HG03066 (cell line): ENCODE results near the gene SPDEF.

Experiments used
- ATAC-seq: cut with Tn5 transposase; IDR thresholded peaks from one replicate; pipeline ENCODE4 v1.9.1; 2021; ENCODE audit warnings: low read depth; ENCODE audit not compliant: unreplicated experiment

The SPDEF gene

DNA sequence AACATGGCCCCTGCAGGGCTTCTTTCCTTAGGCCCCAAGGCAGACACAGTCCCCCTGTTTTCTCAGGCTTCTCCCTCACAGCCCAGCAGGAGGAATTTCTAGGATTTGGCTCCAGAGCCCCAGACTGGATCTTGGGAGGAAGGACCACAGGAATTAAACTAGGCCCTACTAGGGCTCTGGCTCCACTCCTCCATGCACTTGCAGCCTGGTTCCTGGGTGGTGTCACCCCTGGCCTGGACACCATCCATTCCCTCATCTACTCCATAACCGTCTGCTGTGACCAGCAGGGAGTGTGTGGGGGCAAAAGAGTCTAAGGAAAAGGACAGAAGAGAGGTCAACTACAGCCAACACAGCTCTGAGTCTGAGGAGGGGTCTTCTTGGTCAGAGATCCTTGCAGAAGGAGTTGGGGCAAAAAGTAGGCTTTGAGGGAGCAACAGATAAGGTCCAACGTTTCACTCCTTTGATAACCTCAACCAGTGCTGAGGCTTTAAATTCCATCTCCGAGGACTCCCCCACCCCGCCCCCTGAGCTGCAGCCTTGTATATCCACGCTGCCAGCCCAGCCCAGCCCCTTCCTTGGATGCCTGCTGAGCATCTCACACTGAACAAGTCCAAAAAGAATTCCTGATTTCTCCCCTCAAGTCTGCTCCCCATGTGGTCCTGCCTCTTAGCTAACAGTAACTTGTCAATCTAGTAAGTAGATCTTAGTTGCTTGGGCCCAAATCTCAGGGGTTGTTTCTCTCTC is 27.9 kb upstream of the SPDEF start:
- no peak for ATAC-seq

DNA sequence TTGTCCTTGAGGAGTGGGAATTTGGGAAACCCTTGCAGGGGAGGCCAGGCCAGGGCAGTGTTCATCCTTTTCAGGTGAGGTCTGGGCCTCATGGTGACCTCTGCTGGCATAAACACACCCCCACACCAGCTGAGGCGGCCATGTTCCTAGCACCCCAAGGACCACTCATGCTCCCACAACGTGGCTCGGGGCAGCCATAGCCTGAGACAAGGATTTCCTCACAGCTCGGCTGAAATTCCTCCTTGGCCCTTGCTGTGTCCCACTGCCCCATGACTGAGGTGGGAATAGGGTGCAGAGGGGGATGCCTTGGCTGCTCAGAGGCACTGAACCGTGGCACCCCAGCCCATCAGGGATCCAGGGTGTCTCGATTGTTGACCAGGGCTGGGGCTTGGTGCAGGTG is 27.3 kb upstream of the SPDEF start:
- ATAC-seq = no peak

DNA sequence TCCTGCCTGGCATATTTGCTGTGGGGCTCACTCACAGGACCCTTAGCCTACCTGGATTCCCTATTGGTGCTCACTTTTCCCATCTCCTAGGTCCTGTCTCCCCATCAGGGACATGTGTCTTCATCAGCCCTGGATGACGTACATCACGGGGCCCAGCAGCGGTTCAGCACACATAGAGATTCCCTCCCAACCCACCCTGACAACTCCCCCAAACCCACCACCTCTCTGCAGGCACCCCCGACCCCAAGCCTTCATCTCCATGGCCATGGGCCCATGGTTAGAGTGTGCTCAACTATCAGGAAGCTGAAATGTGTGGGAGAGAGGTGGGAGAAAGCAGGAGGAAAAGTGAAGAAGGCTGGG is 25.4 kb upstream of the SPDEF start:
- ATAC-seq = no peak

- no peak for ATAC-seq
Observed at GRCh38 chr6:34580707-34581560, 24.8 kb upstream of the SPDEF start.

DNA sequence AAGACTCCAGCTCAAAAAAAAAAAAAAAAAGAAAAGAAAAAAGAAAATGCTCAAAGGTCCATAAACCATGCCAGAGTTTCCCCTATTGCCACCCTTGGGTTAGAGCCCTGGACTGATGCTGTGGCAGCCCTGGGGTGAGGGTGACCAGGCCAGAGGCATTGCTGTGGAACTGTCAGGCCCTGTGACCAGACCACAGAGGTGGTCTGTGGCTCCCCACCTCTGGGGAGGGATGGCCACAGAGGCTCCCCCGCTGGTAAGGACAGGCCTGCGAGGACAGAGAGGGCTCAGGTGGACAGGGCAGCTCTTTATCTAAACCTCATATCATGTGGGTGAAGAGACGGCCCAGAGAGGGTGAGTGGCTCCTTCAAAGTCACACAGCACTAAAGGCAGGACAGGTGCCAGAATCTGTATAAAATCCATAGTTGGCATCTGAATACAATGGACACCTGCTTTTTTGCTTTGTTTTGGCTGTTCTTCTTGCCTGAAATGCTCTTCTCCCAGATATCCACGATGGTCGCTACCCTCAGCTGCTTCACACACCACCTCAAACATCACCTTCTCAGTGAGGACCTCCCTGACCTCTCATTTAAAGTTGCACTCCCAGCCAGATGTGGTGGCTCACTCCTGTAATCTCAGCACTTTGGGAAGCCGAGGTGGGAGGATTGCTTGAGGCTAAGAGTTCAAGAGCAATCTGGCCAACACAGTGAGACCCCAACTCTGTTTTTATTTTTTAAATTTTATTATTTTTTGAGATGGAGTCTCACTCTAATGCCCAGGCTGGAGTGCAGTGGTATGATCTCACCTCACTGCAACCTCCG is 22.5 kb upstream of the SPDEF start:
- no peak for ATAC-seq

GRCh38 chr6:34576286-34576955 is 20.3 kb upstream of the SPDEF start:
- ATAC-seq = no peak

DNA sequence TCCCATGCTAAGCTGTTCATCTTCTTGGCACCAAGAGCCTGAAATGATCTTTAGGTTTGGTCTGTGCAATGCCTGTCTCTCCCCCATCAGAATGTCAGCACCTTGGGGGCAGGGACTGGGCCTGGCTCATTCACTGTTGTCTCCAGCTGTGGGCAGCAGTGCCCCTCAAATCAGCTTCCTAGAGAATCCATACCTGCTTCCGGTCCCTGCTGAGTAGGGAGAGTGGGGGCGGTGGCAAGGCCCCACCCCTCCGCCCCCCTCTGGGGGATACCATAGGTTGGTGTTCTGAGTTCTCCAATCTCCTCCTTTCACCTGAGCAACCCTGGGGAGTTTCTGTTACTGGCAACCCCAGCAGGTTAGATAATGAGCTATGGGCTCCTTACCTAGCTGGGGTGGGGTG is 19.2 kb upstream of the SPDEF start:
- no peak for ATAC-seq

DNA sequence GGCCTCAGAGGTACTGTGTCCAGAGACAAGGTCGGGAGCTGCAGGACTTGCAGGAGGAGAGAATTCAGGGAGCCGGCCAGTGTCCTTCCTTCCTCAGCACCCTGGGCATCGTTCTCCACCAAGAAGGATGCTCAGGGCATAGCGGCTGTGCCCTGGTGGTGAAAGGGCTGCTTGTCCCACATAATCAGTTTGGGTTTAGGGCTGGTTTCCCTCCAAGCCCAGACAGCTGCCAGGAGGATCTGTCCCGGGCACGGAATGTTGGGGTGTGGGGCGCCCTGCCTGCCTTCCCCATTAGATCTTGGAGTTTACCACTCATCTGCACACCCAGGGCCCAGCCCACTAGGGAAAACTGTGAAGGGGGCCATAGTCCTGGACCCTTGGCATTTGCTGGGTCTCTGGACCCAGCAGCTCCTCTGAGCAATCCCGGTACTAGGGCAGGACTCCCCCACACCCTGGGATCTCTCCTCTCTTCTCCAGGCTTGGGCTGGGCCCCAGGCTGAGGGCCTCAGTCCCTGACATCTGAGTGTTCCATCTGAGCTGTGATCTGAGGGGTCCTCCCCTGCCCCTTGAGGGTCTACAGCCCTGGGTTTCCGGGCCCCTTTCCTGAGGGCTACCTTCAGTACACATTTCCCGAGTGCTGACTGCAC is 18.6 kb upstream of the SPDEF start:
- ATAC-seq = no peak

- no peak for ATAC-seq
Observed at GRCh38 chr6:34573567-34574183, 17.5 kb upstream of the SPDEF start.

- no peak for ATAC-seq
Observed at GRCh38 chr6:34572585-34572984, 16.5 kb upstream of the SPDEF start.

DNA sequence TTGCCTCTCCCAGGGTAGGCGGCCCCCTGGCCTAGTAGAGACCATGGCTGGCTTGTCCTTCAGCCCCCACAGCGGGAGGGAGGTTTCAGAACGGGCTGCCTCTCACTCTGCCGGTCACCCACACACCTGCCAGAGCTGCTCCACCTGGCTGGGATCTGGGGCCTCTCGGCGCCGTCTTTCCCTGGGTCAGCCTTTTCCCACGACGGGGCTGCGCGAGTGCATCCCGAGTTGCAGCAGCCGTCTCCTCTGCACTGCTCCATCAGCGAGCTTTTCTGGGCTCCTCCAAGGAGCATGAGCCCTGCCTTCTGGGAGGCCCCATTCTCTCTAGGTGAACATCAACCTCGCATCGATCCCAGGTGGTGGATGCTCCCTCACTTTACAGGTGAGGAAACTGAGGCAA is 15.9 kb upstream of the SPDEF start:
- no peak for ATAC-seq

GRCh38 chr6:34571388-34571787 is 15.3 kb upstream of the SPDEF start:
- ATAC-seq = no peak

DNA sequence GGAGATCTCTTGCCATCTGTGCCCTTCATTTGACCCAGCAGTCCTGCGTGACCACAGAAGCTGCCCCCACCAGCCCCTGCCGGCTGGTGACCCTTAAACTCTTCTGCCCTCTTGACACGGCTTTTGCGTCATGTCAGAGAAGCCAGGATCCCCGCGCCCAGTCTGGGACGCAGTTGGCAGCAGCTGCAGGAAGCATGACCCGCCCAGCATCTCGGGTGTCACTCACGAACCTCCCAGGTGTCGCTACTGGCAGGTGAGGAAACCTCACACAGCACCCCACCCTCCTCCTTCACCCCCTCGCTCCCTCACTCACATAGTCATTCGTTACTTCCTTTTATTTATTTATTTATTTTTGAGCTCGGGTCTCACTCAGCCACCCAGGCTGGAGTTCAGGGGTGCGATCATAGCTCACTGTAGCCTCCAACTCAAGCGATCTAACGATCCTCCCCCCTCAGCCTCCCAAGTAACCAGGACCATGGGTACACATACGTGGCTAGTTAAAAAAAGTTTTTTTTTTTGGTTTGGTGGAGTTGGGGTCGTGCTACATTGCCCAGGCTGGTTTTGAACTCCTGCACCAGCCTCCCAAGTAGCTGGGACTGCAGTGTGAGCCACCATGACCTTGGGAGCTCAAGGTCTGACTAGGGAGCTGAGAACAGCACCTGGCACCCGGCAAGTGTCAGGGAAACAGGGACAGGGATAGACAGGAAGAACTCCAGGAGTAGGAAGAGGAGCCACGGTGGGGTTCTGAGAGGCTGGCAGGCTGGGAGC is 14.1 kb upstream of the SPDEF start:
- ATAC-seq = no peak

DNA sequence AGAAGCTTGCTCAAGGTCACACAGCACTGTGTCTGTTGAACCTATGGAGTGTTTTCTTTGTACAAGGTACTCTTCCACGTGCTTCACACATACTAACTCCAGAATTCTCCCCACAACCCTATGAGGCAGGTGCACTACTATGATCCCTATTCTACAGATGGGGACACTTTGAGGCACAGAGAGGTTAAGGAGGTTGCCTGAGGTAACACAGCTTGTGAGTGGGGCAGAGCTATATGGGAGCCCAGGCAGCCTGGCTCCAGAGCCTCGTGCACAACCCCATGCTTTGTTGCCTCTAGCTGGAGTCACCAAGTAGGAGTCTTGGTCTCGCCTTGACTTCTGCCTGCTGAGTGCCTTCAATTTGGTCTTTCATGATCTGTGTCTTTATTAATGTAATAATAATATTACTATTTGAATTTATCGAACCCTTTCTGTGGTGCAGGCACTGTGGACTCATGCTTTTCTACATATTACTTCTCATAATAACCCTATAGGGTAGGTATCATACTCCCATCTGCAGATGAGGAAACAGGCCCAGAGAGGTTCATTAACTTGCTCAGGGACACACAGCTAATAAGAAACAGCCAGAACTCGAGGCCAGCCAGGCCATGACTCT is 13.3 kb upstream of the SPDEF start:
- no peak for ATAC-seq

- no peak for ATAC-seq
Observed at GRCh38 chr6:34568341-34569201, 12.4 kb upstream of the SPDEF start.

GRCh38 chr6:34566830-34567546 is 10.9 kb upstream of the SPDEF start:
- no peak for ATAC-seq

DNA sequence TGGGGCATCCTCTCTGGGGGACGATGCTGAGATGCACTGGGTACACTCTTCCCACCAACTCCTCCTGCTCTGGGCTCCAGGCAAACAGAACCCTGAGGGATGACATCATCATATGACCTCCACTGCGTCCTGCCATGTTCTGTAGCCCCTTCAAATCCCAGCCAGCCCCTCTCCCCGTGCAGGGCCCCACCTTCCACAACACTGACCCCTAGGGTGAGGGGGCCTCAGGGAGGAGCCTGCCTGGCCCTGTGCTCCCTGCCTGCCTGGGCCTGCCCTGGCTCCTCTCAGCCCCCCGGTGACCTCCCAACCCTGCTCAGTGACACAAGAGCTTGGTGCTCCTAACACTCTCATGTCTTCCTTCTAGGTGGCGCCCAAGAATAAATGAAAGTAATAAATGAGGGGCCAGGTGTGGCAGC is 9.6 kb upstream of the SPDEF start:
- no peak for ATAC-seq
